Adrenal gland (tissue), 12 donors: ENCODE data around the gene KCNN3. TPM values are rescaled to one million over a fixed set of nuclear protein-coding genes. Genes with fewer than 3 reads are reported as not detected.

Experiments
- DNase-seq, 7 donors: peaks; one replicate each; pipeline ENCODE4 v3.0.0-alpha.2; 2019 to 2020
- H3K27ac ChIP-seq, 5 donors: fragments of 200-600 bp; sonication (generic) in 4 of 5; 1 replicate in 3 of 5; 2 replicates in 2 of 5; pipeline versions ENCODE4 v1.5.1 to v1.8.0; 2016 to 2020; ENCODE audit warnings: mild to moderate bottlenecking in 1 of 5
- H3K27me3 ChIP-seq: fragments of 200-600 bp; 2 replicates; pipeline ENCODE4 v1.8.0; 2021
- H3K36me3 ChIP-seq, 2 donors: fragments of 200-600 bp; replicated peaks in 1 of 2; 1 replicate in 1 of 2; 2 replicates in 1 of 2; pipeline versions ENCODE4 v1.5.1 to v1.8.0; 2018 to 2022
- H3K4me1 ChIP-seq, 2 donors: fragments of 200-600 bp; replicated peaks in 1 of 2; 1 replicate in 1 of 2; 2 replicates in 1 of 2; pipeline versions ENCODE4 v1.5.1 to v1.8.0; 2018 to 2021
- H3K4me3 ChIP-seq, 4 donors: fragments of 200-600 bp; sonication (generic) in 3 of 4; one replicate each; pipeline ENCODE4 v1.5.1; 2016 to 2018
- H3K9me3 ChIP-seq, 3 donors: fragments of 200-600 bp; sonication (generic) in 1 of 3; replicated peaks in 1 of 3; 1 replicate in 2 of 3; 2 replicates in 1 of 3; pipeline versions ENCODE4 v1.5.1 to v1.8.0; 2016 to 2021
- POLR2A ChIP-seq, 2 donors: fragments of 450-650 bp; IDR thresholded peaks; one replicate each; pipeline ENCODE4 v1.6.1; 2017; ENCODE audit warnings: antibody characterized with exemption in 2 of 2, mild to moderate bottlenecking in 2 of 2, moderate library complexity in 1 of 2
- WGBS, 4 donors: extraction: QIAGEN DNeasy Blood & Tissue Kit in 2 of 4; methylation state at CpG; one replicate each; pipeline versions ENCODE4 v1.1.5 to v1.1.7; 2013 to 2017; 5-methylcytosine and 5-hydroxymethylcytosine counted together
- intact Hi-C, 2 donors: fragments of 100-400 bp; cut with DNase I; formaldehyde crosslinking; loops; one replicate each; pipeline versions ENCODE4 v1.14.1 to v1.15.0; 2022 to 2023
- polyA plus RNA-seq, 3 donors: library from polyadenylated mRNA; stranded (reverse); fragments of 200-250 nt in 2 of 3; fragments of 350-450 nt in 1 of 3; fragmentation: Illumina TruSeq in 1 of 3; extraction: RNeasy Lipid Tissue Mini Kit (QIAGEN cat#74804) in 1 of 3; gene quantifications; one replicate each; pipeline ENCODE4 v1.2.3, GENCODE V29; 2013 to 2014
- total RNA-seq, 9 donors: library from RNA; depleted of rRNA in 4 of 9; stranded (reverse); fragments of >200 nt in 4 of 9; fragments of 120-200 nt in 1 of 9; fragmentation: NEBNext Ultra II Directional in 1 of 9; extraction: Animal tissue kit (Norgen Biotek cat#: 25700) in 1 of 9; gene quantifications; one replicate each; pipeline versions ENCODE4 v1.1.0 to v1.2.4, GENCODE V29; 2013 to 2023
- TF ChIP-seq, protein P1 (sequence below), 6 experiments: fragments of 450-650 bp in 4 of 6; fragments of 200-600 bp in 2 of 6; sonication (generic) in 1 of 6; IDR thresholded peaks; 1 replicate in 5 of 6; 2 replicates in 1 of 6; pipeline versions ENCODE4 v1.5.1 to v1.8.0; 2016 to 2021; ENCODE audit warnings: antibody characterized with exemption in 6 of 6, mild to moderate bottlenecking in 2 of 6, moderate library complexity in 1 of 6
- donor health status: healthy with polysubstance abuse.
- donor health status: Bipolar disorder and iron deficiency.
- donor health status: DM: yes; HTN: yes; CAD: no.
- donor health status: DM: no; HTN: no; CAD: no.
- donor health status: DM: no; HTN: no; CAD: no.
- donor health status: DM: yes; HTN: yes; CAD: no.

The KCNN3 gene
- total and polyA plus RNA-seq, 12 donors, result 0.17 to 2.3 (median 0.97) TPM

- H3K4me1 ChIP-seq, result peaks cover 0 to 11% of the 10 kb centered on the region in 2 donors
- TF ChIP-seq POLR2A (IDR thresholded peaks at IDR 0.05), result no peak
- TF ChIP-seq, protein P1, sequence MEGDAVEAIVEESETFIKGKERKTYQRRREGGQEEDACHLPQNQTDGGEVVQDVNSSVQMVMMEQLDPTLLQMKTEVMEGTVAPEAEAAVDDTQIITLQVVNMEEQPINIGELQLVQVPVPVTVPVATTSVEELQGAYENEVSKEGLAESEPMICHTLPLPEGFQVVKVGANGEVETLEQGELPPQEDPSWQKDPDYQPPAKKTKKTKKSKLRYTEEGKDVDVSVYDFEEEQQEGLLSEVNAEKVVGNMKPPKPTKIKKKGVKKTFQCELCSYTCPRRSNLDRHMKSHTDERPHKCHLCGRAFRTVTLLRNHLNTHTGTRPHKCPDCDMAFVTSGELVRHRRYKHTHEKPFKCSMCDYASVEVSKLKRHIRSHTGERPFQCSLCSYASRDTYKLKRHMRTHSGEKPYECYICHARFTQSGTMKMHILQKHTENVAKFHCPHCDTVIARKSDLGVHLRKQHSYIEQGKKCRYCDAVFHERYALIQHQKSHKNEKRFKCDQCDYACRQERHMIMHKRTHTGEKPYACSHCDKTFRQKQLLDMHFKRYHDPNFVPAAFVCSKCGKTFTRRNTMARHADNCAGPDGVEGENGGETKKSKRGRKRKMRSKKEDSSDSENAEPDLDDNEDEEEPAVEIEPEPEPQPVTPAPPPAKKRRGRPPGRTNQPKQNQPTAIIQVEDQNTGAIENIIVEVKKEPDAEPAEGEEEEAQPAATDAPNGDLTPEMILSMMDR (IDR thresholded peaks at IDR 0.05), result no peak
- 46 to 54% (median 51%) methylated on average over 13 to 15 of the region's 15 CpGs for WGBS, 4 donors
- H3K9me3 ChIP-seq, result no peaks in the 10 kb centered on the region
- H3K4me3 ChIP-seq, result no peak overlapping the region
- no peaks in the 10 kb centered on the region for H3K27me3 ChIP-seq
- peak in 6 of 7 donors; percentile 50 to 70 (median 64) for DNase-seq
- intact Hi-C loops, result no loop called here
- no peak overlapping the region for H3K27ac ChIP-seq
- no peaks in the 10 kb centered on the region for H3K36me3 ChIP-seq
Observed at GRCh38 chr1:154883919-154884868, 14.1 kb upstream of the KCNN3 start.

DNA sequence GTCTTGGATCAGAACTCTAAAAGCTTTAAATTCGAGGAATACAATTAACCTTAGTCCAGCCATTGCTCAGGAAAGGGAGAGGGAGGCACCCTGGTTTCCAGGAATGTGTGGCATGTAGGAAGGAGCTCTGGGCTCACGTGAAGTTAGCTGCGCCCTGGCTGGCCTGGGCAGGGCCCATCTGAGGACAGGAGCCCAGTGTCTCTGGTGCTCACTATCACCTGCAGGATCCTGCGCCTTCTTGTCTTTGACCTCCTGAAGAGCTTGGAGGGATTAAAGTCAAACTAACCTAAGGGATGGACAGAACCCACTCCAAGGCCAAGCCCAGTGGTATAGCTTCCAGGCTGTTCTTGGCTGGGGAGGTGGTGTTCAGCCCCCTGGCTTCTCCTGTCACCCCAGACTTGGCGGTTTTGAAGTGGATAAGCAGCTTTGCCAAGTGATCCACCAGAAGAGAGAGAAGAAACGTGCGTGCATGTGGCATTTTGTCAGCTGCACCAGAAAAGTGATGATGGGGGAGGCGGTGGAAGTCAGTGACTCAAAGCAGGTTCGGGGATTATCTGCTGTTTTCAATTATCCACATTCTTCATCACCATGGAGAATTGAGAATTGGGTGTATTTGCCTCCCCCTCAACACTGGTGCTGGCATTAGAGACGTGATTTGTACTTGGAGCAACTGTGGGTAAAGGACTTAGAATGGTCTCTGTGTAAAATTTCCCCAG, 11.9 kb upstream of the KCNN3 start:
- Histone ChIP-seq H3K9me3 (no peaks in the 10 kb centered on the region), H3K4me3 (no peak overlapping the region), H3K27ac (no peak overlapping the region), H3K27me3 (no peaks in the 10 kb centered on the region), H3K36me3 (no peaks in the 10 kb centered on the region), H3K4me1 (peaks cover 0 to 11% of the 10 kb centered on the region in 2 donors)
- no peak for TF ChIP-seq POLR2A (IDR thresholded peaks at IDR 0.05)
- TF ChIP-seq, protein P1 (IDR thresholded peaks at IDR 0.05), result no peak
- peak in 1 of 7 donors; percentile 27 for DNase-seq
- intact Hi-C loops, result no loop called here
- 89 to 92% (median 90%) methylated on average over 10 of the region's 10 CpGs for WGBS, 4 donors

DNA sequence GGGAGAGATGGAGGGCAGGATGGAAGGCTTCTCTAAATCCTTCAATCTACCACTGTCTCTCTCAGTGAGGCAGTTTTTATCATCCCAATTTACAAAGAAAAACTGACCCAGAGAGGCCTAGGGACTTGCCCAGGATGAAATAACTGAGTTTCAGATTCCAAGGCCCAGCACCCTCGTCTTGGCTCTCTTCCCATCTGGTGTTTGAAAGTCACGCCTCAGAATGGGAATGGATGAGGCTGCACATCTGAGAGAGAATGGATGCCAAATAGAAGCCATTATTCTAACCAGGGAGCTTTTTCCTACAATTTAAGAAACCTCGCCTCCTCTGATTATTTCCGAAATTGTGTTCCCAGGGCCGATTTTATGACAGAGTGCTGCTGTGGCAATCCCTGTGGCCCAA, 10.6 kb upstream of the KCNN3 start:
- H3K4me3 ChIP-seq, result no peak overlapping the region
- H3K36me3 ChIP-seq, result no peaks in the 10 kb centered on the region
- H3K27me3 ChIP-seq, result no peaks in the 10 kb centered on the region
- H3K4me1 ChIP-seq, result peaks cover 0 to 11% of the 10 kb centered on the region in 2 donors
- intact Hi-C loops, result no loop called here
- H3K27ac ChIP-seq, result no peak overlapping the region
- peak in 2 of 7 donors; percentile 39 to 44 for DNase-seq
- no peaks in the 10 kb centered on the region for H3K9me3 ChIP-seq
- 65 to 78% (median 72%) methylated on average over 4 to 5 of the region's 5 CpGs for WGBS, 4 donors
- TF ChIP-seq, protein P1 (IDR thresholded peaks at IDR 0.05), result no peak
- TF ChIP-seq POLR2A (IDR thresholded peaks at IDR 0.05), result no peak

- no peak overlapping the region for H3K4me3 ChIP-seq
- intact Hi-C loops, result loop anchor here (5.0 to 10.0 kb wide), 3 partner anchors 212 to 404 kb away; no protein-coding TSS in a partner anchor
- TF ChIP-seq POLR2A (IDR thresholded peaks at IDR 0.05), result no peak
- TF ChIP-seq, protein P1 (IDR thresholded peaks at IDR 0.05), result no peak
- H3K4me1 ChIP-seq, result peaks cover 0 to 5% of the 10 kb centered on the region in 2 donors
- no peak overlapping the region for H3K27ac ChIP-seq
- no peaks in the 10 kb centered on the region for H3K9me3 ChIP-seq
- no peaks in the 10 kb centered on the region for H3K27me3 ChIP-seq
- 67 to 76% (median 73%) methylated on average over 8 to 16 of the region's 16 CpGs for WGBS, 4 donors
- peak in 1 of 7 donors; percentile 52 for DNase-seq
- H3K36me3 ChIP-seq, result no peaks in the 10 kb centered on the region
Observed at GRCh38 chr1:154879038-154879421, 8.9 kb upstream of the KCNN3 start.
